GM12873 (cell line): Measurements from ENCODE around the gene PALD1.

ENCODE experiments used
- CTCF ChIP-seq: IDR thresholded peaks from 2 replicates; pipeline ENCODE4 v1.5.1; 2012; ENCODE audit warnings: low read depth, mild to moderate bottlenecking, moderate library complexity, low read length, control low read depth; ENCODE audit not compliant: insufficient read depth; ENCODE audit errors: missing control alignments

The PALD1 gene

GRCh38 chr10:70589762-70590654 is 111.4 kb downstream of the PALD1 start:
- TF ChIP-seq CTCF: no peak

GRCh38 chr10:70590655-70591416 is 112.3 kb downstream of the PALD1 start:
- no peak for TF ChIP-seq CTCF

- TF ChIP-seq CTCF: no peak
Measured at GRCh38 chr10:70592186-70592735, 113.7 kb downstream of the PALD1 start.

- TF ChIP-seq CTCF: no peak
Measured at GRCh38 chr10:70592746-70593512, 114.4 kb downstream of the PALD1 start.

GRCh38 chr10:70593513-70593890 is 114.9 kb downstream of the PALD1 start:
- no peak for TF ChIP-seq CTCF

- no peak for TF ChIP-seq CTCF
Measured at GRCh38 chr10:70594161-70594560, 115.6 kb downstream of the PALD1 start.
